CD4-positive, CD25-positive, alpha-beta regulatory T cell (primary cell): Measurements from ENCODE around the gene OOSP3. TPM values are rescaled to one million over a fixed set of nuclear protein-coding genes. Genes with fewer than 3 reads are reported as not detected.
"Not testable (repeated sequence)": the region's sequence is repeated elsewhere in the genome, so short reads cannot be mapped to it uniquely, and the experiment has no call there.

ENCODE experiments used
- ATAC-seq, 2 donors: fragments of 150-1000 bp; cut with Tn5 transposase; one replicate each; pipeline ENCODE4 v1.10.0; 2021; ENCODE audit warnings: low read depth in 2 of 2, moderate number of reproducible peaks in 2 of 2, moderate library complexity in 1 of 2
- DNase-seq, 3 donors: peaks; one replicate each; pipeline versions ENCODE4 v3.0.0 to v3.0.0-alpha.2; 2012 to 2022; ENCODE audit warnings: mixed read lengths in 1 of 3
- H3K27ac ChIP-seq: one replicate; pipeline ENCODE4 v1.7.0; 2013; ENCODE audit warnings: mild to moderate bottlenecking, low read length; ENCODE audit not compliant: insufficient read depth, poor library complexity, severe bottlenecking
- H3K27me3 ChIP-seq: one replicate; pipeline ENCODE4 v1.7.0; 2013; ENCODE audit warnings: low read length; ENCODE audit not compliant: control insufficient read depth, insufficient read depth
- H3K36me3 ChIP-seq: one replicate; pipeline ENCODE4 v1.7.0; 2013; ENCODE audit warnings: mild to moderate bottlenecking, low read length, moderate library complexity; ENCODE audit not compliant: control insufficient read depth, insufficient read depth
- H3K4me1 ChIP-seq: 2 replicates; pipeline ENCODE4 v1.7.0; 2013; ENCODE audit warnings: mild to moderate bottlenecking, low read length; ENCODE audit not compliant: insufficient read depth, control insufficient read depth, poor library complexity, severe bottlenecking
- H3K4me3 ChIP-seq: one replicate; pipeline ENCODE4 v1.7.0; 2013; ENCODE audit warnings: low read depth, mild to moderate bottlenecking, low read length, moderate library complexity
- H3K9me3 ChIP-seq, 2 experiments: 1 replicate in 1 of 2; 2 replicates in 1 of 2; pipeline ENCODE4 v1.7.0; 2013; ENCODE audit warnings: low read length in 2 of 2, mild to moderate bottlenecking in 1 of 2, moderate library complexity in 1 of 2; ENCODE audit not compliant: control insufficient read depth in 2 of 2
- H3K27ac Mint-ChIP-seq, 3 donors: one replicate each; pipeline ENCODE4 v1.8.0; 2020 to 2022; ENCODE audit warnings: mild to moderate bottlenecking in 3 of 3, mixed read lengths in 3 of 3, moderate library complexity in 2 of 3
- H3K27me3 Mint-ChIP-seq: one replicate; pipeline ENCODE4 v1.8.0; 2022; ENCODE audit warnings: mild to moderate bottlenecking, mixed read lengths
- H3K36me3 Mint-ChIP-seq: one replicate; pipeline ENCODE4 v1.8.0; 2020; ENCODE audit warnings: mixed read lengths
- H3K4me1 Mint-ChIP-seq, 4 donors: one replicate each; pipeline ENCODE4 v1.8.0; 2020 to 2022; ENCODE audit warnings: mixed read lengths in 4 of 4, mild to moderate bottlenecking in 1 of 4
- H3K4me3 Mint-ChIP-seq, 4 donors: one replicate each; pipeline ENCODE4 v1.8.0; 2020 to 2022; ENCODE audit warnings: mild to moderate bottlenecking in 4 of 4, mixed read lengths in 4 of 4, moderate library complexity in 3 of 4
- H3K9me3 Mint-ChIP-seq, 7 donors: one replicate each; pipeline ENCODE4 v1.8.0; 2020 to 2022; ENCODE audit warnings: mixed read lengths in 7 of 7, mild to moderate bottlenecking in 3 of 7, moderate library complexity in 2 of 7
- polyA plus RNA-seq, 4 donors: library from polyadenylated mRNA; unstranded; fragments of 300-500 nt; fragmentation: Illumina TruSeq; gene quantifications; one replicate each; pipeline ENCODE4 v1.2.3, GENCODE V29; 2021
- total RNA-seq: library from RNA; stranded (reverse); gene quantifications from one replicate; pipeline ENCODE4 v1.2.3, GENCODE V29; 2022

Gene OOSP3
- total and polyA plus RNA-seq, 5 donors from 2014 or later: not detected

GRCh38 chr11:59899532-59899931 is 20.9 kb downstream of the OOSP3 start:
- Histone ChIP-seq H3K9me3 (no peaks in the 10 kb centered on the region), H3K36me3 (no peaks in the 10 kb centered on the region), H3K27ac (no peak overlapping the region), H3K4me1 (no peaks in the 10 kb centered on the region), H3K27me3 (no peaks in the 10 kb centered on the region), H3K4me3 (no peak overlapping the region)
- H3K4me3 Mint-ChIP-seq: no peak overlapping the region
- H3K9me3 Mint-ChIP-seq: peaks cover 0 to 7% (median 2%) of the 10 kb centered on the region in 7 donors
- no peak overlapping the region for H3K27ac Mint-ChIP-seq
- no peak for ATAC-seq
- DNase-seq: no peak
- no peaks in the 10 kb centered on the region for H3K27me3 Mint-ChIP-seq
- H3K4me1 Mint-ChIP-seq: no peaks in the 10 kb centered on the region
- no peaks in the 10 kb centered on the region for H3K36me3 Mint-ChIP-seq

DNA sequence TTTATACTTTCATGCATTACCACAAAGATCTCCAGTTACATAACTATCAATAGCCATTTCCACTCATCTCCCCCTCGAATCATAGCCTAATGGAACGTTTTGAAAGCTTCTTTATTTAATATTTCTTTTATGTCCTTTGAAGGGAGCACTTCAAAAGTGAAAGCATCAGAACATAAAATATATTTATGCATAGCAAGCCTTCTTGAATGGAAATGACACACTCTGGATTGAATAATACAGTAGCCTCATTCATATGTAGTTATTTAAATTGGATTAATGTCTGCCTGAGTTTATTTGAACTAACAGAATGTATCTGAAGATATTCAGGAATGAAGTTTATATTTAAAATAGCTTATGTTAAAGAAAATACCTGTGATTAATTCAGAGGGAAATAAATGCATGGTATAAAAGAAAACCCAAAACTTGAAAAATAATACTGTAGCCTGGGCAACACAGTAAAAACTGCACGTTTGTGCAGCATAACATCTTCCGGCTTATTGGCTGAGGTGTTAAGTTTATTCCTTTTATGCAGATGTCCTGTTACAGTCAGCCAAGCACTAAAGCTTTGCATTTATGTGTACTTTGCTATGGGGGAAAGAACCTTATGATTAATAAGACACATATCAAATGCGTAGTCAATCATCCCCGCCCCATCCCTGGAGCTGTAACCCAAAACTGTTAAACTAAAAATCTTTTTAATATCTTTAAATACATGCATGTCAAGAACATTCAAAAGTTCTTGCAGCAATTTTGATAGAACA is 22.0 kb downstream of the OOSP3 start:
- ATAC-seq (no peak), DNase-seq (no peak)
- Mint-ChIP-seq H3K36me3 (no peaks in the 10 kb centered on the region), H3K4me1 (no peaks in the 10 kb centered on the region), H3K9me3 (peaks cover 0 to 11% (median 1%) of the 10 kb centered on the region in 7 donors), H3K27me3 (no peaks in the 10 kb centered on the region), H3K4me3 (no peak overlapping the region), H3K27ac (no peak overlapping the region)
- no peaks in the 10 kb centered on the region for H3K27me3 ChIP-seq
- H3K4me3 ChIP-seq: no peak overlapping the region
- no peaks in the 10 kb centered on the region for H3K36me3 ChIP-seq
- H3K4me1 ChIP-seq: no peaks in the 10 kb centered on the region
- no peaks in the 10 kb centered on the region for H3K9me3 ChIP-seq
- no peak overlapping the region for H3K27ac ChIP-seq

DNA sequence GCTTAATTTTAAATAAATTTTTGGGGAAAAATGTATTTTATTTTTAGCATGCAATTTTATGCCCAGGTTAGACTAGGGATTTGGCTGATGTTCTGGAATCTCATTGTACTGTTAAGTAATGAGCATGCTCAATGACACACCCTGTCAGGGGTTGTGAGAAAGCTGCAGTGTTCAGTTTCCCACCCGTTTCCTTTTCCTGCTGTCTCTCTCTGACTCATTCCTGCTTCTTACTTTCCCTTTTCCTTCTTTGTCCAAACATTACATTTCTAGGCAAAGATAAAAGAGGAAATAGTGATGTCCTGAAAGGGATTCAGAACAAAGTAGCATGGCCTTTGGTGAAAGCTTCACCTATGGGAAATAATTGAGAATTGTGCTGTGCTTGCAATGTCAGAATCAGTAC is 22.7 kb downstream of the OOSP3 start:
- H3K4me1 Mint-ChIP-seq: no peaks in the 10 kb centered on the region
- no peak overlapping the region for H3K27ac ChIP-seq
- H3K36me3 ChIP-seq: no peaks in the 10 kb centered on the region
- no peaks in the 10 kb centered on the region for H3K36me3 Mint-ChIP-seq
- peaks cover 0 to 15% (median 1%) of the 10 kb centered on the region in 7 donors for H3K9me3 Mint-ChIP-seq
- H3K9me3 ChIP-seq: no peaks in the 10 kb centered on the region
- H3K4me1 ChIP-seq: no peaks in the 10 kb centered on the region
- ATAC-seq (no peak), DNase-seq (no peak)
- H3K4me3 Mint-ChIP-seq: no peak overlapping the region
- no peaks in the 10 kb centered on the region for H3K27me3 Mint-ChIP-seq
- H3K4me3 ChIP-seq: no peak overlapping the region
- H3K27me3 ChIP-seq: no peaks in the 10 kb centered on the region
- H3K27ac Mint-ChIP-seq: no peak overlapping the region

DNA sequence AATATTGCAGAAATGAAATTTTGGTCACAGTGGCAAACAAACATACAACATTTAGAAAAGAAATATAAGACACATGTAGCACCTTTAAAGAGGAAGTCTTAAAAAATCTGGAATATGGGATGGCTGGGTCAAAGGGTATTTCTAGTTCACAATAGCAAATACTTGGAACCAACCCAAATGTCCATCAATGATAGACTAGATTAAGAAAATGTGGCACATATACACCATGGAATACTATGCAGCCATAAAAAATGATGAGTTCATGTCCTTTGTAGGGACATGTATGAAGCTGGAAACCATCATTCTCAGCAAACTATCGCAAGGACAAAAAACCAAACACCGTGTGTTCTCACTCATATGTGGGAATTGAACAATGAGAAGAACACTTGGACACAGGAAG is 25.0 kb downstream of the OOSP3 start:
- H3K36me3 Mint-ChIP-seq, H3K4me3 ChIP-seq, H3K27me3 Mint-ChIP-seq, H3K36me3 ChIP-seq, H3K4me1 ChIP-seq, ATAC-seq, H3K27ac ChIP-seq, H3K9me3 ChIP-seq, H3K27me3 ChIP-seq, DNase-seq, H3K27ac Mint-ChIP-seq, H3K4me1 Mint-ChIP-seq: not testable (repeated sequence)
- Mint-ChIP-seq H3K9me3 (peaks cover 0 to 15% (median 2%) of the 10 kb centered on the region in 7 donors), H3K4me3 (peak overlapping the region in 1 of 4 donors; percentile 21)

DNA sequence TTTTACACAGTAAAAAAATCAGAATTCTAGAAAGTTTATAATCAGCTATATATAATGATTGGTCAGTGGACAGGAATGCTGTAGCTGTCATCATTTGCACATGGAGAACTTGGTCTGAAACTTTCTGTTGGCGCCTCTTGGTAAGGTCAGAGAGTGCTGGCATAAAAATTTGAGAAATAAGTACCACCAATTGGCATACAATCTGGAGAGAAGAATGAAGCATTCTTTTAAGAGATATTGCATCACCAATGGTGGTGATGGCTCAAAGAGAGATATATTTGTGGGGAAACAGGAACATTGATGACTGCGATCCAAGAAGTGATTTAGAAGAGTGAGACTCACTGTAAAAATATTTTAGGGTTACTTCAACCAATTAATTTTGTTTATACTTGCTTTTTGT is 39.9 kb downstream of the OOSP3 start:
- ATAC-seq: no peak

GRCh38 chr11:59918987-59919589 is 40.5 kb downstream of the OOSP3 start:
- no peak overlapping the region for H3K27ac Mint-ChIP-seq
- H3K36me3 Mint-ChIP-seq: peaks cover 4% of the 10 kb centered on the region
- H3K9me3 ChIP-seq: peaks cover 21 to 26% of the 10 kb centered on the region in 2 experiments
- no peaks in the 10 kb centered on the region for H3K27me3 Mint-ChIP-seq
- H3K4me1 ChIP-seq: no peaks in the 10 kb centered on the region
- H3K36me3 ChIP-seq: no peaks in the 10 kb centered on the region
- H3K4me3 Mint-ChIP-seq: no peak overlapping the region
- H3K4me1 Mint-ChIP-seq: no peaks in the 10 kb centered on the region
- no peak overlapping the region for H3K27ac ChIP-seq
- DNase-seq: peak in 1 of 3 donors; percentile 50
- H3K27me3 ChIP-seq: no peaks in the 10 kb centered on the region
- no peak for ATAC-seq
- H3K4me3 ChIP-seq: no peak overlapping the region
- H3K9me3 Mint-ChIP-seq: peaks cover 5 to 31% (median 22%) of the 10 kb centered on the region in 7 donors

More for the DNA sequence above, 39.9 kb downstream of the OOSP3 start:
- no peak for DNase-seq
- Histone ChIP-seq H3K36me3 (no peaks in the 10 kb centered on the region), H3K9me3 (peaks cover 16 to 20% of the 10 kb centered on the region in 2 experiments), H3K4me1 (no peaks in the 10 kb centered on the region), H3K27me3 (no peaks in the 10 kb centered on the region), H3K27ac (no peak overlapping the region), H3K4me3 (no peak overlapping the region)
- no peaks in the 10 kb centered on the region for H3K27me3 Mint-ChIP-seq
- peaks cover 4% of the 10 kb centered on the region for H3K36me3 Mint-ChIP-seq
- H3K9me3 Mint-ChIP-seq: peaks cover 5 to 27% (median 18%) of the 10 kb centered on the region in 7 donors
- no peak overlapping the region for H3K4me3 Mint-ChIP-seq
- H3K27ac Mint-ChIP-seq: no peak overlapping the region
- no peaks in the 10 kb centered on the region for H3K4me1 Mint-ChIP-seq

DNA sequence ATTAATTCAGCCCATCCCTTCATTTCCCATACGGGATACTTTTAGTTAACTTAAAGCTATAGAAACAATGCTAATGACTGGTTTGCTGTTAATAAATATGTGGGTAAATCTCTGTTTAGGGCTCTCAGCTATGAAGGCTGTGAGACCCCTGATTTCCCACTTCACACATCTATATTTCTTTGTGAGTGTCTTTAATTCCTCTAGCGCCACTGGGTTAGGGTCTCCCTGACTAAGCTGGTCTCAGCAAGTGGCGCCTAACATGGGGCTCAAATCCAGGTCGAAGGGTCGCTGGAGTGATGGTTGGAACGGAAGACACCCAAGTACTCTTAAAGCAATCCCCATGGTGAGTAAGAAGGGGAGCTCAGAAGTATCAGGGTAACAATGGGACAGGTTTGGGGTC is 45.2 kb downstream of the OOSP3 start:
- Mint-ChIP-seq H3K27me3 (no peaks in the 10 kb centered on the region), H3K9me3 (peaks cover 3 to 54% (median 21%) of the 10 kb centered on the region in 7 donors)
- no peak for ATAC-seq

GRCh38 chr11:59931688-59932087 is 53.1 kb downstream of the OOSP3 start:
- Mint-ChIP-seq H3K27me3 (peaks cover 4% of the 10 kb centered on the region), H3K9me3 (peaks cover 4 to 18% (median 9%) of the 10 kb centered on the region in 7 donors), H3K36me3 (no peaks in the 10 kb centered on the region), H3K4me3 (no peak overlapping the region), H3K4me1 (no peaks in the 10 kb centered on the region), H3K27ac (no peak overlapping the region)
- DNase-seq (no peak), ATAC-seq (no peak)
- no peak overlapping the region for H3K4me3 ChIP-seq
- H3K27ac ChIP-seq: no peak overlapping the region
- H3K4me1 ChIP-seq: no peaks in the 10 kb centered on the region
- no peaks in the 10 kb centered on the region for H3K27me3 ChIP-seq
- no peaks in the 10 kb centered on the region for H3K36me3 ChIP-seq
- H3K9me3 ChIP-seq: peaks cover 7 to 10% of the 10 kb centered on the region in 2 experiments

More for the DNA sequence above, 45.2 kb downstream of the OOSP3 start:
- H3K4me1 ChIP-seq: no peaks in the 10 kb centered on the region
- H3K9me3 ChIP-seq: peaks cover 28 to 43% of the 10 kb centered on the region in 2 experiments
- H3K36me3 Mint-ChIP-seq: peaks cover 4% of the 10 kb centered on the region
- H3K27ac Mint-ChIP-seq: no peak overlapping the region
- DNase-seq: no peak
- no peak overlapping the region for H3K4me3 Mint-ChIP-seq
- H3K4me3 ChIP-seq: no peak overlapping the region
- H3K4me1 Mint-ChIP-seq: no peaks in the 10 kb centered on the region
- H3K36me3 ChIP-seq: no peaks in the 10 kb centered on the region
- no peak overlapping the region for H3K27ac ChIP-seq
- no peaks in the 10 kb centered on the region for H3K27me3 ChIP-seq
